K562 (cell line): ENCODE results near the gene FBXO10.

Experiments
- FOXA3 ChIP-seq, 2 experiments: fragments of 450-650 bp in 1 of 2; sonication (generic) in 1 of 2; formaldehyde crosslinking; IDR thresholded peaks in 1 of 2; conservative IDR thresholded peaks in 1 of 2; 2 replicates each; pipeline versions ENCODE4 v1.4.0 to v1.8.0; 2020 to 2022; ENCODE audit warnings: mild to moderate bottlenecking in 2 of 2, missing genetic modification reagents in 1 of 2
- POLR2AphosphoS5 ChIP-seq: IDR thresholded peaks from 2 replicates; pipeline ENCODE4 v1.6.1; 2011; ENCODE audit warnings: mild to moderate bottlenecking, low read depth, low read length, moderate library complexity; ENCODE audit not compliant: control insufficient read depth, insufficient read depth

DNA sequence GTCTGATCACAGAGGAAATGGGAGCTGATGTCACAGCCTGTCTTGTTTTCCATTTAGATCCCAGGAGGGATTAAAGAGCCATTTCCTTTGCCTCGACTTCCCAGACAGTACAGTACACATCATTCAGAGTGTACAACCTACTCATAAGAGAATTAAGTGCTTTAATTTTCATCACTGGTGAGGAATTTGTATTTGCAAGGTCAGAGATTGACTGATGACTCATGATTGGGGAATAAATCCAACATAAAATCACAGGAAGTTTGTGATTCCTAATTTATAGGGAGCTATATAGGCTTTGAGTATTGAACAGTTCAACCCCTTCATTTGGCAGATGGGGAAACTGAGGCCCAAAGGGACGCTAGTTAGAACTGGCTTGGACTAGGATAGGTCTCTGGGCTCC lies 20.3 kb upstream of the FBXO10 start:
- no peak for TF ChIP-seq POLR2AphosphoS5
- TF ChIP-seq FOXA3 (CRISPR knock-in tag; conservative IDR thresholded peaks at IDR 0.05 in 1 of 2, IDR thresholded peaks at IDR 0.05 in 1 of 2), result no peak
